GM23338 (cell line): Measurements from ENCODE around the gene LCLAT1. TPM values are rescaled to one million over a fixed set of nuclear protein-coding genes. Genes with fewer than 3 reads are reported as not detected.
A peak's percentile ranks its signal among the peaks of the same experiment; 100 is the strongest.

Experiments used
- ATAC-seq: fragments of 200-7000 bp; cut with Tn5 transposase; 3 replicates; pipeline ENCODE4 v1.9.1; 2020
- DNase-seq: peaks from one replicate; pipeline ENCODE4 v3.0.0-alpha.2; 2015; ENCODE audit warnings: low spot score
- H2AFZ ChIP-seq: fragments of 200-600 bp; sonication (generic); 2 replicates; pipeline ENCODE4 v1.8.0; 2016; ENCODE audit warnings: antibody characterized with exemption, mild to moderate bottlenecking, moderate library complexity
- H3F3A ChIP-seq: fragments of 200-600 bp; sonication (generic); replicated peaks from 2 replicates; pipeline ENCODE4 v1.8.0; 2017; ENCODE audit warnings: antibody characterized with exemption, mixed run types, low read depth
- H3K27ac ChIP-seq: fragments of 200-600 bp; sonication (generic); 2 replicates; pipeline ENCODE4 v1.6.1; 2016; ENCODE audit warnings: low read depth
- H3K27me3 ChIP-seq: fragments of 200-600 bp; sonication (generic); 2 replicates; pipeline ENCODE4 v1.8.0; 2016; ENCODE audit warnings: mild to moderate bottlenecking, mixed run types, moderate library complexity; ENCODE audit not compliant: insufficient read depth
- H3K36me3 ChIP-seq: fragments of 200-600 bp; sonication (generic); 2 replicates; pipeline ENCODE4 v1.8.0; 2016; ENCODE audit warnings: mild to moderate bottlenecking; ENCODE audit not compliant: insufficient read depth
- H3K4me1 ChIP-seq: fragments of 200-600 bp; sonication (generic); 2 replicates; pipeline ENCODE4 v1.8.0; 2016; ENCODE audit warnings: mild to moderate bottlenecking, moderate library complexity; ENCODE audit not compliant: insufficient read depth
- H3K4me2 ChIP-seq: fragments of 200-600 bp; sonication (generic); 2 replicates; pipeline ENCODE4 v1.7.1; 2017; ENCODE audit warnings: mixed run types
- H3K4me3 ChIP-seq: fragments of 200-600 bp; sonication (generic); 2 replicates; pipeline ENCODE4 v1.6.1; 2016; ENCODE audit warnings: mixed run types
- H3K79me2 ChIP-seq: fragments of 200-600 bp; sonication (generic); replicated peaks from 2 replicates; pipeline ENCODE4 v1.8.0; 2017; ENCODE audit warnings: mild to moderate bottlenecking; ENCODE audit not compliant: insufficient read depth
- H3K9me2 ChIP-seq: fragments of 200-600 bp; sonication (generic); 2 replicates; pipeline ENCODE4 v1.8.0; 2017; ENCODE audit not compliant: insufficient read depth
- H4K20me1 ChIP-seq: fragments of 200-600 bp; sonication (generic); replicated peaks from 2 replicates; pipeline ENCODE4 v1.8.0; 2017; ENCODE audit warnings: mild to moderate bottlenecking; ENCODE audit not compliant: insufficient read depth
- H3K27ac Mint-ChIP-seq: 2 replicates; pipeline ENCODE4 v1.8.0; 2020; ENCODE audit warnings: inconsistent platforms, mild to moderate bottlenecking, moderate library complexity, mixed read lengths
- H3K27me3 Mint-ChIP-seq: 3 replicates; pipeline ENCODE4 v1.8.0; 2022; ENCODE audit warnings: low read depth, mild to moderate bottlenecking, moderate library complexity, mixed read lengths, inconsistent platforms; ENCODE audit not compliant: insufficient read depth, poor library complexity
- H3K36me3 Mint-ChIP-seq: 3 replicates; pipeline ENCODE4 v1.8.0; 2021; ENCODE audit warnings: low read depth, mild to moderate bottlenecking, inconsistent platforms, moderate library complexity, mixed read lengths
- H3K4me1 Mint-ChIP-seq: 3 replicates; pipeline ENCODE4 v1.8.0; 2020; ENCODE audit warnings: mild to moderate bottlenecking, inconsistent platforms, mixed read lengths
- H3K4me3 Mint-ChIP-seq: 3 replicates; pipeline ENCODE4 v1.8.0; 2021; ENCODE audit warnings: moderate library complexity, mild to moderate bottlenecking, inconsistent platforms, mixed read lengths
- H3K9me3 Mint-ChIP-seq: 3 replicates; pipeline ENCODE4 v1.8.0; 2020; ENCODE audit warnings: moderate library complexity, mild to moderate bottlenecking, inconsistent platforms, mixed read lengths
- CREB1 ChIP-seq: fragments of 250-450 bp; sonication (Bioruptor Pico); IDR thresholded peaks from 2 replicates; pipeline ENCODE4 v1.5.0; 2020; ENCODE audit warnings: low read depth, mild to moderate bottlenecking, moderate library complexity
- ETS1 ChIP-seq: IDR thresholded peaks from 2 replicates; pipeline ENCODE4 v1.6.1; 2016; ENCODE audit warnings: antibody characterized with exemption
- EZH2 ChIP-seq: fragments of 200-600 bp; sonication (generic); IDR thresholded peaks from one replicate; pipeline ENCODE4 v1.8.0; 2017; ENCODE audit warnings: antibody characterized with exemption, mild to moderate bottlenecking, low read depth; ENCODE audit not compliant: unreplicated experiment
- EZH2phosphoT487 ChIP-seq: fragments of 200-600 bp; sonication (generic); IDR thresholded peaks from one replicate; pipeline ENCODE4 v1.8.1; 2018; ENCODE audit warnings: antibody characterized with exemption; ENCODE audit not compliant: unreplicated experiment
- JUNB ChIP-seq: IDR thresholded peaks from one replicate; pipeline ENCODE4 v1.6.1; 2016; ENCODE audit warnings: antibody characterized with exemption; ENCODE audit not compliant: unreplicated experiment
- NANOG ChIP-seq: IDR thresholded peaks from 2 replicates; pipeline ENCODE4 v1.6.1; 2016; ENCODE audit warnings: antibody characterized with exemption, borderline replicate concordance
- STAT1 ChIP-seq: IDR thresholded peaks from one replicate; pipeline ENCODE4 v1.6.1; 2016; ENCODE audit warnings: antibody characterized with exemption; ENCODE audit not compliant: unreplicated experiment
- ZNF331 ChIP-seq: fragments of 250-450 bp; sonication (Bioruptor Pico); IDR thresholded peaks from 2 replicates; pipeline ENCODE4 v1.5.0; 2020; ENCODE audit warnings: low read depth, mild to moderate bottlenecking, moderate library complexity
- polyA plus RNA-seq: library from polyadenylated mRNA; unstranded; fragments of >200 nt; fragmentation: Nextera tagmentation; extraction: Ambion mirVana; gene quantifications from 2 replicates; pipeline ENCODE4 v1.2.1, GENCODE V29; 2016
- total RNA-seq: library from RNA; depleted of rRNA; stranded (reverse); fragments of >200 nt; shearing (Covaris generic); gene quantifications from 2 replicates; pipeline ENCODE4 v1.2.3, GENCODE V29; 2014
- TF ChIP-seq, protein P1 (sequence below), 2 experiments: fragments of 200-600 bp in 1 of 2; sonication (generic) in 1 of 2; conservative IDR thresholded peaks; 2 replicates each; pipeline versions ENCODE4 v1.5.1 to v1.6.1; 2016 to 2017; ENCODE audit warnings: antibody characterized with exemption in 2 of 2, low read depth in 2 of 2, mild to moderate bottlenecking in 2 of 2, moderate library complexity in 1 of 2

The LCLAT1 gene
- total and polyA plus RNA-seq, 2 experiments from 2014 or later, result 11.5 to 30.1 TPM

- H3K4me2 ChIP-seq, result peak overlapping the region; percentile 26; the same call in 1 of the 2 replicates
- Mint-ChIP-seq H3K36me3 (no peaks in the 10 kb centered on the region), H3K27ac (peak overlapping the region; percentile 11; the same call in 1 of the 2 replicates), H3K4me3 (no peak overlapping the region), H3K27me3 (no peaks in the 10 kb centered on the region), H3K9me3 (no peaks in the 10 kb centered on the region), H3K4me1 (peaks cover 26% of the 10 kb centered on the region)
- H3K4me1 ChIP-seq, result peaks cover 29% of the 10 kb centered on the region
- ATAC-seq (peak; percentile 55; the same call in 2 of the 3 replicates), DNase-seq (peak; percentile 14)
- H4K20me1 ChIP-seq, result no peaks in the 10 kb centered on the region
- H3F3A ChIP-seq, result no peaks in the 10 kb centered on the region
- no peak for TF ChIP-seq ETS1
- no peak for TF ChIP-seq NANOG
- TF ChIP-seq CREB1 (CRISPR knock-in tag), result no peak
- no peak for TF ChIP-seq EZH2phosphoT487
- no peak for TF ChIP-seq STAT1
- no peaks in the 10 kb centered on the region for H3K27me3 ChIP-seq
- no peak overlapping the region for H3K4me3 ChIP-seq
- no peaks in the 10 kb centered on the region for H3K9me2 ChIP-seq
- H3K79me2 ChIP-seq, result no peaks in the 10 kb centered on the region
- no peaks in the 10 kb centered on the region for H3K36me3 ChIP-seq
- H3K27ac ChIP-seq, result peak overlapping the region; percentile 24; the same call in 1 of the 2 replicates
- H2AFZ ChIP-seq, result no peak overlapping the region
Observed at GRCh38 chr2:30580391-30580790, 133.3 kb downstream of the LCLAT1 start.

- no peak overlapping the region for H3K27ac ChIP-seq
- no peak overlapping the region for H3K27ac Mint-ChIP-seq
- H3K27me3 Mint-ChIP-seq, result peaks cover 2% of the 10 kb centered on the region
- no peaks in the 10 kb centered on the region for H3K79me2 ChIP-seq
- no peak overlapping the region for H3K4me3 Mint-ChIP-seq
- peaks cover 19% of the 10 kb centered on the region for H3K4me1 ChIP-seq
- H3K36me3 Mint-ChIP-seq, result no peaks in the 10 kb centered on the region
- H4K20me1 ChIP-seq, result no peaks in the 10 kb centered on the region
- no peak overlapping the region for H2AFZ ChIP-seq
- H3K9me3 Mint-ChIP-seq, result no peaks in the 10 kb centered on the region
- H3K27me3 ChIP-seq, result no peaks in the 10 kb centered on the region
- H3K4me2 ChIP-seq, result no peak overlapping the region
- H3K4me3 ChIP-seq, result no peak overlapping the region
- TF ChIP-seq ZNF331 (CRISPR knock-in tag) (no peak), EZH2 (no peak), ETS1 (no peak), NANOG (no peak), JUNB (no peak)
- TF ChIP-seq, protein P1, sequence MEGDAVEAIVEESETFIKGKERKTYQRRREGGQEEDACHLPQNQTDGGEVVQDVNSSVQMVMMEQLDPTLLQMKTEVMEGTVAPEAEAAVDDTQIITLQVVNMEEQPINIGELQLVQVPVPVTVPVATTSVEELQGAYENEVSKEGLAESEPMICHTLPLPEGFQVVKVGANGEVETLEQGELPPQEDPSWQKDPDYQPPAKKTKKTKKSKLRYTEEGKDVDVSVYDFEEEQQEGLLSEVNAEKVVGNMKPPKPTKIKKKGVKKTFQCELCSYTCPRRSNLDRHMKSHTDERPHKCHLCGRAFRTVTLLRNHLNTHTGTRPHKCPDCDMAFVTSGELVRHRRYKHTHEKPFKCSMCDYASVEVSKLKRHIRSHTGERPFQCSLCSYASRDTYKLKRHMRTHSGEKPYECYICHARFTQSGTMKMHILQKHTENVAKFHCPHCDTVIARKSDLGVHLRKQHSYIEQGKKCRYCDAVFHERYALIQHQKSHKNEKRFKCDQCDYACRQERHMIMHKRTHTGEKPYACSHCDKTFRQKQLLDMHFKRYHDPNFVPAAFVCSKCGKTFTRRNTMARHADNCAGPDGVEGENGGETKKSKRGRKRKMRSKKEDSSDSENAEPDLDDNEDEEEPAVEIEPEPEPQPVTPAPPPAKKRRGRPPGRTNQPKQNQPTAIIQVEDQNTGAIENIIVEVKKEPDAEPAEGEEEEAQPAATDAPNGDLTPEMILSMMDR (conservative IDR thresholded peaks at IDR 0.05; ENCODE audit: low read depth in 2 of 2), result no peak
- DNase-seq (no peak), ATAC-seq (no peak)
- H3K36me3 ChIP-seq, result no peaks in the 10 kb centered on the region
- H3K9me2 ChIP-seq, result no peaks in the 10 kb centered on the region
- peaks cover 19% of the 10 kb centered on the region for H3K4me1 Mint-ChIP-seq
- no peaks in the 10 kb centered on the region for H3F3A ChIP-seq
Observed at GRCh38 chr2:30582521-30582920, 135.5 kb downstream of the LCLAT1 start.
